ENCODE data around the gene WNT11.

Gene WNT11

DNA sequence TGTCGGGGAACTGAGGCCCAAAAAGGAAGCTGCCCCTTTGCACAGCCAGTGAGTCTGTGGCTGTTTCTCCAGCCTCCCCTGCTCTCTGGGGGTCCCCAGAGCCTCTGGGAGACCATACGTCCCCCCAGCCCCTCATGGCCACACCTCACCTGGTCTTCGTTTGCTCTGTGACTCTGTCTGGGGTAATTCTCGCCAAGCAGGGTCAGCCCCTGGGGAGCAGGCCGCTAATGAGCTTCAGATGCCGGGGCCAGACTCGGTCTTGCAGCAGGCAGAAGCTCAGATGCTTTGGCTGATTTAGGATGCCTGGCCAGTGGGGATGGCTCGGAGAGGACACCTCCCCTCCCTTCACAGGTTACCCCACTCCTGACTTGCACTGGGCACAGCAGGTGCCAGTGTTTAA lies 24.1 kb upstream of the WNT11 start:
- Histone ChIP-seq H3K27me3 (ENCODE audit: insufficient read depth, low read length) (0 out of 2 replicates have a peak, but pooled peaks cover 4% of the 10 kb centered on the region), H3K27ac (ENCODE audit: low read depth, low read length) (no peak overlapping the region), H3K4me3 (ENCODE audit: low read length) (no peak overlapping the region), H3K4me1 (ENCODE audit: insufficient read depth, low read length) (peaks cover 8% of the 10 kb centered on the region; the same call in 1 of the 2 replicates), H3K9me3 (ENCODE audit: insufficient read depth, low read depth, low read length) (no peaks in the 10 kb centered on the region), H3K9ac (ENCODE audit: low read depth, low read length) (no peak overlapping the region), H3K36me3 (ENCODE audit: insufficient read depth, low read length) (no peaks in the 10 kb centered on the region)
- WGBS: 75% methylated on average over 8 of the region's 8 CpGs

DNA sequence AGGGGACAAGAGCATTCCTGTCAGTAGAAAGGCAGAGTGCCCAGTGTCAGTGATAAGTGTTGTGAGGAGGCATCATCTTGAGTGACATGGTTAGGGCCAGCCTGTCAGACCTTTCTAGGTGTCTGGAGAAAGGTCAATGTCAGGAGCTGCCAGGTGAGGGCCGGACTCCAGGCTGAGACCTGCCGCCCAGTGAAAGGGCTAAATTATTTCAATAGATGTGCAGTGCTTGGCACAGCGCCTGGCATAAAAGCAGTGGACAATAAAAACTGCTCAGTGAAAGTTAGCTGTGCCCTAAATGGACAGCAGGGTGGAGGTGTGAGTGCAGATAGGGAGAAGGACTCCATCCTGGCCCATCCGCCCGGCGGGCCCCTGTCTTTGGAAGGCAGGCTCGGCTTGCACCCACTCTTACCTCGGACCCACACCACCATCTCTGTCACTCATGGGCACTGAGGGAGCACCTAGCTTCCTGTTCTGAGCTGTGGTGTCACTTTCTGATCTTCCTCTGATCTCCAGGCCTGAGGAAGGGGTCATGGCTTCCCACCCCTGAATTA lies 23.5 kb upstream of the WNT11 start:
- Histone ChIP-seq H3K36me3 (ENCODE audit: insufficient read depth, low read length) (no peaks in the 10 kb centered on the region), H3K9ac (ENCODE audit: low read depth, low read length) (no peak overlapping the region), H3K4me1 (ENCODE audit: insufficient read depth, low read length) (peaks cover 8% of the 10 kb centered on the region; the same call in 1 of the 2 replicates), H3K4me3 (ENCODE audit: low read length) (no peak overlapping the region), H3K27me3 (ENCODE audit: insufficient read depth, low read length) (0 out of 2 replicates have a peak, but pooled peaks cover 4% of the 10 kb centered on the region), H3K9me3 (ENCODE audit: insufficient read depth, low read depth, low read length) (no peaks in the 10 kb centered on the region), H3K27ac (ENCODE audit: low read depth, low read length) (no peak overlapping the region)
- WGBS: 94% methylated on average over 8 of the region's 8 CpGs

DNA sequence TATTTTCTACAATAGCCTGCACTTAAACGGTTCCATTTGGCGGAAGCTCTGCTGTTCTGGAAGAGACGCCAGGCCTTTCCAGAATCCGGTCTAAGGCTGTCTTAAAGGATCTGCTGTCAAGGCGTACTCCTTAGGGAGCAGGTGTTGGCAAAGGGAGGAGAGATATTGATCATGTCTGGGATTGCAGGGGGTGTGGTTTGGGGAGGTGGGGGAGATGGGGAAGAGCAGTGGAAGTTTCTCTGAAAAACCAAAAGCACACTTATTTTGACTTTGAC lies 22.5 kb upstream of the WNT11 start:
- H3K4me3 ChIP-seq (ENCODE audit: low read length): no peak overlapping the region
- 92% methylated on average over 5 of the region's 5 CpGs for WGBS
- H3K9ac ChIP-seq (ENCODE audit: low read depth, low read length): no peak overlapping the region
- H3K27ac ChIP-seq (ENCODE audit: low read depth, low read length): no peak overlapping the region
- H3K9me3 ChIP-seq (ENCODE audit: insufficient read depth, low read depth, low read length): no peaks in the 10 kb centered on the region
- no peaks in the 10 kb centered on the region; the same call in 1 of the 2 replicates for H3K4me1 ChIP-seq (ENCODE audit: insufficient read depth, low read length)
- H3K36me3 ChIP-seq (ENCODE audit: insufficient read depth, low read length): no peaks in the 10 kb centered on the region
- 0 out of 2 replicates have a peak, but pooled peaks cover 4% of the 10 kb centered on the region for H3K27me3 ChIP-seq (ENCODE audit: insufficient read depth, low read length)

DNA sequence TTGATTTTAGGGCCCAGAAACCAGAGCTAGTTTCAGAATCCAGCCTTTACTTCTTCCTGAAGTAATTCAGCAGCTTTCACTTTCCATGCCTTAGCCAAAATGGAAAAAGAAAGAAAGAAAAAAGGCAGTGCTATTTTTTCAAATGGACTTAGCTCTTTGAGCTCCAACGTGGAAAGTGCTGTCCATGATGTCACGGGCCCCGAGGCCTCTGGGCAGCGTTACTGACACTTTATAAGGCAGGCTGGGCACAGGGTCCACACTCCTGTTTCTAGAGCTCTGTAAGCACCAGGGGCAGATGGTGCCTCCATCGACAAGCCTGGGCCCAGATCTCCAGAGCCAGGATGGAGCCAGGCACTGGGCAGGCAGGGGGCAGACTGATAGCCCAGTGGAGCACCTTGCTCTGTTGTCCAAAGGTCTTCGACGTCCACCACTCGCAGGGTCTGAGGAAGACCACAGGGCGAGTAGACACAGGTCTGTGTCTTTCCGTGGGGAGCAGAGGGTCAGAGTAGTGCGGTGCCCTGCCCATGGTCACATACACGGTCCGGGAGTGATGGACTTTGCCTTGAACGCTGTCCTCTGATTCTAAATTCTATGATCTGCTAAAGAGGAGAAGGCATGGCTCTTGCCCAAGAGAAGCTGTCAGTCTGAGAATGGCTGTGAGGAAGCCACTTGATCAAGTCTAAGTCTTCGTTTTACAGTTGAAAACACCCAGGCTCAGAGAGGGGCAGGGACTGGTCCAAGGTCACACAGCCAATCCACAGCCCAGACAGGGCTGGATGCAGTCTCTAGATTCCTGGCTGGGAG lies 22.0 kb upstream of the WNT11 start:
- Histone ChIP-seq H3K9ac (ENCODE audit: low read depth, low read length) (no peak overlapping the region), H3K4me1 (ENCODE audit: insufficient read depth, low read length) (no peaks in the 10 kb centered on the region; the same call in 1 of the 2 replicates), H3K4me3 (ENCODE audit: low read length) (no peak overlapping the region), H3K27me3 (ENCODE audit: insufficient read depth, low read length) (0 out of 2 replicates have a peak, but pooled peaks cover 4% of the 10 kb centered on the region), H3K27ac (ENCODE audit: low read depth, low read length) (no peak overlapping the region), H3K9me3 (ENCODE audit: insufficient read depth, low read depth, low read length) (no peaks in the 10 kb centered on the region), H3K36me3 (ENCODE audit: insufficient read depth, low read length) (no peaks in the 10 kb centered on the region)
- WGBS: 87% methylated on average over 15 of the region's 15 CpGs

DNA sequence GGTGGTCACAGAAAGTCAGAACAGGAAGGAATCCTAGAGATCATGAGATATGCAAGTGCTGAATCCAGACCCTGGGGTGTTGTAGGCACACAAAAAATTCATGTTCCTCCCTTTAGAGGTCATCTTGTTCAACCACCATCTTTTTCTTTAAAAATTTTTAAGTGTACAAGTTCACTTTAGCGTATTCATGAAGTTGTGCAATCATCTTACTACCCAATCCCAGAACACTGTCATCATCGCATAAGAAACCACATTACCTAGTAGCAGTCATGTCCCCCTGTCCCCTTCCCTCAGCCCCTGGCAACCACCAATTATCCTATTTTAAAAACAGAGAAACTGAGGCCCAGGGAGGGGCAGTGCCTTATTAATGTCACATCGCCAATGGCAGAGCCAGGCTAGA lies 20.3 kb upstream of the WNT11 start:
- H3K36me3 ChIP-seq (ENCODE audit: insufficient read depth, low read length): no peaks in the 10 kb centered on the region
- H3K27me3 ChIP-seq (ENCODE audit: insufficient read depth, low read length): 0 out of 2 replicates have a peak, but pooled peaks cover 4% of the 10 kb centered on the region
- H3K4me3 ChIP-seq (ENCODE audit: low read length): no peak overlapping the region
- 94% methylated on average over 3 of the region's 3 CpGs for WGBS
- H3K27ac ChIP-seq (ENCODE audit: low read depth, low read length): no peak overlapping the region
- no peaks in the 10 kb centered on the region for H3K4me1 ChIP-seq (ENCODE audit: insufficient read depth, low read length)
- no peak overlapping the region for H3K9ac ChIP-seq (ENCODE audit: low read depth, low read length)
- H3K9me3 ChIP-seq (ENCODE audit: insufficient read depth, low read depth, low read length): no peaks in the 10 kb centered on the region

DNA sequence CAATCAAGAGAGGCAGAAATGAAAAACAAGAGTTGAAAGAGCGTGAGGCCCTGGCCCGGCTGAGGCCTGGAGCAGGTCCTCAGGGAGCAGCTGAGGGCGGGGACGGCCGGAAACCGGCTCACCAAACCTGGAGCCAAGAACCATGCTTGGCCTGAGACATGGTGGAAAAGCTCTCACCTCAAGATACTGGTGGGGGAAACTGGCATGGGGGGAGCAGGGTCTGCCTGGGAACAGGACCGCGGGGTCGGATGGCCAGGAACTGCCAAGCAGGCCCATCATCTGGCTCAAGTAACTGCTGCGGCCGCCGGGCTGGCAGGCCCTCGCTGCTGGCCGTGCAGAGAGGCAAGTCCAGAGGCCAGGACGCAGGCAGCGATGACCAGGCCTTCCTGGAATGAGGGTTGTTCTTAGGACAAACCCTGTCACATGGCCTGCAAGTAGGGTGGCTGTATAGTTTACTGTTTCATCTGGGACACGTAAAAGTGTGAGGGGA lies 18.9 kb upstream of the WNT11 start:
- H3K4me3 ChIP-seq (ENCODE audit: low read length): no peak overlapping the region
- no peaks in the 10 kb centered on the region for H3K36me3 ChIP-seq (ENCODE audit: insufficient read depth, low read length)
- H3K9me3 ChIP-seq (ENCODE audit: insufficient read depth, low read depth, low read length): no peaks in the 10 kb centered on the region
- 91% methylated on average over 17 of the region's 17 CpGs for WGBS
- H3K4me1 ChIP-seq (ENCODE audit: insufficient read depth, low read length): no peaks in the 10 kb centered on the region
- H3K27ac ChIP-seq (ENCODE audit: low read depth, low read length): no peak overlapping the region
- no peak overlapping the region for H3K9ac ChIP-seq (ENCODE audit: low read depth, low read length)
- no peaks in the 10 kb centered on the region; the same call in 1 of the 2 replicates for H3K27me3 ChIP-seq (ENCODE audit: insufficient read depth, low read length)

DNA sequence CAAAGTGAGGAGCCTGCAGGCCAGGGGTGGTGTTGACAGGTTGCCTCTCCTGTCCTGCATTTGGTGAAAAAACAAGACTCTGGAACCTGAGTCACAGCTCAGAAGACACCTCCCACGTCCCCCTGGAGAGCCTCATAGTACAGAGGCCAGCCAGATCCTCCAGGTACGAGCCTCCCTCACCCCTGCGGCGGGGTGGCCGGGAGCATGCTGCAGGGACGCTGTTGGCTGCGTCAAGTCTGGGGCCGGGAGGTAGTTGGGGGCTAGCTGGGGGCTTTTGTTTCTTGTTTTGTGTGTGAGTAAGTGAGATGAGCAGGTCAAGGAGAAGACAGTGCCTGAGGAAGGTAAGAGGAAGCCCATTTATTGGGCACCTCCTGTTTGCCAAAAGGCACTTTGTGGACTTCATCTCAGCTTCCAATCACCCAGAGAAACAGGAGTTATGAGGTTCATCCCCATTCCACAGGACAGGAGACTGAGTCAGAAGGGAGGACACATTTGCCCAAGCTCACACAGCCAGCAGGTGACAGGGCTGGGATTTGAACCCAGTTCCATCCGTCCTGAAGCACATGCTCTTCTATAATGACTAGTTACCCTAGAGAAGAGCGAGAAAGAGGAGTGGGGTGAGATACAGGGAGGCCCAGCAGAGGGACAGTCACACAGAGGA lies 18.3 kb upstream of the WNT11 start:
- Histone ChIP-seq H3K27ac (ENCODE audit: low read depth, low read length) (no peak overlapping the region), H3K36me3 (ENCODE audit: insufficient read depth, low read length) (no peaks in the 10 kb centered on the region), H3K9ac (ENCODE audit: low read depth, low read length) (no peak overlapping the region), H3K4me3 (ENCODE audit: low read length) (no peak overlapping the region), H3K27me3 (ENCODE audit: insufficient read depth, low read length) (no peaks in the 10 kb centered on the region; the same call in 1 of the 2 replicates), H3K4me1 (ENCODE audit: insufficient read depth, low read length) (no peaks in the 10 kb centered on the region), H3K9me3 (ENCODE audit: insufficient read depth, low read depth, low read length) (no peaks in the 10 kb centered on the region)
- 91% methylated on average over 10 of the region's 10 CpGs for WGBS

DNA sequence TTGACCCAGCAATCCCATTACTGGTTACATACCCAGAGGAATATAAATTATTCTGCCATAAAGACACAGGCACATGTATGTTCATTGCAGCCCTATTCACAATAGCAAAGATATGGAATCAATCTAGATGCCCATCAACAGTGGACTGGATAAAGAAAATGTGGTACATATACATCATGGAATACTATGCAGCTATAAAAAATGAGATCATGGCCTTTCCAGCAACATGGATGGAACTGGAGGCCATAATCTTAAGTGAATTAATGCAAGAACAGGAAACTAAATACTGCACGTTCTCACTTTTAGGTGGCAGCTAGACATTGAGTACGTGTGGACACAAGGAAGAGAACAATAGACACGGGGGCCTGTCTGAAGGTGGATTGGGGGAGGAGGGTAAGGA lies 15.1 kb upstream of the WNT11 start:
- Histone ChIP-seq H3K9ac (ENCODE audit: low read depth, low read length) (no peak overlapping the region), H3K27ac (ENCODE audit: low read depth, low read length) (no peak overlapping the region), H3K4me3 (ENCODE audit: low read length) (no peak overlapping the region), H3K27me3 (ENCODE audit: insufficient read depth, low read length) (no peaks in the 10 kb centered on the region; the same call in 1 of the 2 replicates), H3K36me3 (ENCODE audit: insufficient read depth, low read length) (no peaks in the 10 kb centered on the region), H3K4me1 (ENCODE audit: insufficient read depth, low read length) (no peaks in the 10 kb centered on the region), H3K9me3 (ENCODE audit: insufficient read depth, low read depth, low read length) (no peaks in the 10 kb centered on the region)
- 90% methylated on average over 3 of the region's 3 CpGs for WGBS

DNA sequence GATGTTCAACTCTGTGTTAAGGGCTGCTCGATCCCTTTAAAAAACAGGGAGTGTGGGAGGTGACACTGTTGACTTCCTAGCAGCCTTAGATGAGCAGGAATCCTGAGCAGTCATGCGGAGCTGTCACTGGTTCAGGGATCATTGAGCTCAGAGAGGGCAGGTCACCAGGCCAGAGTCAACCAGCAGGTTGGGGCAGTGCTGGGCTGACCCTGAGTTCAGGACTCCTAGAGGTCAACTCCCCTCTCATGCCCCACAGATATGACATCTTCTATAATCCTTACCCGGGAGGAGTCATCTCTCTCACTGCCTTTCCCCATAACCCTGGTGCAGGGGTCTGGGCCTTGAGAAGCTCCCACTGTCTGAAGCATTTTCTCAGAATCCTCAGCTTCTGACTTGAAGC lies 12.9 kb upstream of the WNT11 start:
- Histone ChIP-seq H3K9me3 (ENCODE audit: insufficient read depth, low read depth, low read length) (no peaks in the 10 kb centered on the region), H3K27me3 (ENCODE audit: insufficient read depth, low read length) (no peaks in the 10 kb centered on the region; the same call in 1 of the 2 replicates), H3K27ac (ENCODE audit: low read depth, low read length) (no peak overlapping the region), H3K9ac (ENCODE audit: low read depth, low read length) (no peak overlapping the region), H3K4me1 (ENCODE audit: insufficient read depth, low read length) (no peaks in the 10 kb centered on the region), H3K4me3 (ENCODE audit: low read length) (no peak overlapping the region), H3K36me3 (ENCODE audit: insufficient read depth, low read length) (no peaks in the 10 kb centered on the region)
- 77% methylated on average over 3 of the region's 3 CpGs for WGBS

DNA sequence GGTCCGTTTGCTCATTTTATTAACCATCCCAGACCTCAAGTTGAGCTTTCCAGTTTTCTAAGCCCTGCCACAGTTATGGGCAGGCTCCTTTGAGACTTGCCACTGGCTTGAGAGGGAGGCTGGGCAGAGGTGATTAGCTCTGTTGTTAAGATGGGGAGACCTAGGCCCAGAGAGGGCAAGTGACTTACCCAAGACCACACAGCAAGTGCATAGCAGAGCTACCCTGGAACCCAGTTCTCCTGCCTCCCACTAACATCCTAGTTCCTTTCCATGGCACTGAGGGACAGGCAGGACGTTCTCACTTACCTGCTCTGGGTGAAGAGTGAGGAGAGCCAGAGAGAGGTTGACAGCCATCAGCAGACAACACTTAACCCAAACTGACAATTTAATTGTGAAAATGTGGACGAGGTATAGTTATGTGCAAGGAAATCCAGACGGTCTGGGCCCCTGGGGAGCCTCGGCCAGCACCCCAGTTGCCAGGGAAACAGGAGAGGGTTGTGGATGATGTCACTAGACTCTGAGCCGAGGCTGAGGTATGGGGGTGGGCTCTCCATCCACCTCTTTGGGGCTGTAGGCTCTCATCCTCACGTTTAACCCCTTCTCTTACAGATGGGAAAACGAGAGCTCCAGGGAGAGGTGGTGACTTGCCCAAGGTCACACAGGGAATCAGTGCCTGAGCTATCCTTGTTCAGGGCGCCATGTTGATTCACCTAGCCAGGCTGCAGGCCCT lies 12.3 kb upstream of the WNT11 start:
- H3K4me3 ChIP-seq (ENCODE audit: low read length): no peak overlapping the region
- no peak overlapping the region for H3K27ac ChIP-seq (ENCODE audit: low read depth, low read length)
- no peaks in the 10 kb centered on the region for H3K4me1 ChIP-seq (ENCODE audit: insufficient read depth, low read length)
- no peaks in the 10 kb centered on the region for H3K36me3 ChIP-seq (ENCODE audit: insufficient read depth, low read length)
- H3K9me3 ChIP-seq (ENCODE audit: insufficient read depth, low read depth, low read length): no peaks in the 10 kb centered on the region
- no peak overlapping the region for H3K9ac ChIP-seq (ENCODE audit: low read depth, low read length)
- 81% methylated on average over 8 of the region's 9 CpGs for WGBS
- H3K27me3 ChIP-seq (ENCODE audit: insufficient read depth, low read length): no peaks in the 10 kb centered on the region; the same call in 1 of the 2 replicates
